ENCODE measurements around the gene NDUFA9.

The NDUFA9 gene

GRCh38 chr12:4681732-4682131 is 32.8 kb downstream of the NDUFA9 start:
- Histone ChIP-seq H3K4me2 (ENCODE audit: low read length) (no peak overlapping the region), H3K9me2 (ENCODE audit: low read depth, low read length) (no peaks in the 10 kb centered on the region), H3F3A (ENCODE audit: insufficient read depth, low read length) (no peaks in the 10 kb centered on the region), H3K9ac (ENCODE audit: low read length) (no peak overlapping the region), H3K4me1 (ENCODE audit: insufficient read depth, low read length, severe bottlenecking) (no peaks in the 10 kb centered on the region), H3K36me3 (ENCODE audit: insufficient read depth, low read length) (peaks cover 49% of the 10 kb centered on the region), H2AFZ (ENCODE audit: low read length) (no peak overlapping the region), H4K20me1 (ENCODE audit: insufficient read depth, low read length) (no peaks in the 10 kb centered on the region), H3K9me3 (ENCODE audit: low read length) (no peaks in the 10 kb centered on the region), H3K27me3 (ENCODE audit: insufficient read depth, low read length) (no peaks in the 10 kb centered on the region), H3K79me2 (ENCODE audit: insufficient read depth, low read length) (no peaks in the 10 kb centered on the region), H3K27ac (ENCODE audit: low read depth, low read length, poor library complexity, severe bottlenecking) (no peak overlapping the region), H3K4me3 (ENCODE audit: low read depth, low read length, poor library complexity, severe bottlenecking) (no peak overlapping the region)
- TF ChIP-seq CTCF (IDR thresholded peaks at IDR 0.05; ENCODE audit: low read length), result no peak
- TF ChIP-seq EZH2 (IDR thresholded peaks at IDR 0.05; ENCODE audit: borderline replicate concordance, low read length), result no peak

- H3K4me3 ChIP-seq (ENCODE audit: low read depth, low read length, poor library complexity, severe bottlenecking), result no peak overlapping the region
- no peak overlapping the region for H2AFZ ChIP-seq (ENCODE audit: low read length)
- no peak overlapping the region for H3K27ac ChIP-seq (ENCODE audit: low read depth, low read length, poor library complexity, severe bottlenecking)
- no peaks in the 10 kb centered on the region for H3K9me3 ChIP-seq (ENCODE audit: low read length)
- no peaks in the 10 kb centered on the region for H3K79me2 ChIP-seq (ENCODE audit: insufficient read depth, low read length)
- H3K9ac ChIP-seq (ENCODE audit: low read length), result no peak overlapping the region
- peaks cover 66% of the 10 kb centered on the region for H3K36me3 ChIP-seq (ENCODE audit: insufficient read depth, low read length)
- no peaks in the 10 kb centered on the region for H3K27me3 ChIP-seq (ENCODE audit: insufficient read depth, low read length)
- no peaks in the 10 kb centered on the region for H3K4me1 ChIP-seq (ENCODE audit: insufficient read depth, low read length, severe bottlenecking)
- TF ChIP-seq EZH2 (IDR thresholded peaks at IDR 0.05; ENCODE audit: borderline replicate concordance, low read length), result no peak
- TF ChIP-seq CTCF (IDR thresholded peaks at IDR 0.05; ENCODE audit: low read length), result no peak
- H3F3A ChIP-seq (ENCODE audit: insufficient read depth, low read length), result no peaks in the 10 kb centered on the region
- H3K9me2 ChIP-seq (ENCODE audit: low read depth, low read length), result no peaks in the 10 kb centered on the region
- H3K4me2 ChIP-seq (ENCODE audit: low read length), result no peak overlapping the region
- no peaks in the 10 kb centered on the region for H4K20me1 ChIP-seq (ENCODE audit: insufficient read depth, low read length)
Observed at GRCh38 chr12:4685317-4685716, 36.4 kb downstream of the NDUFA9 start.

GRCh38 chr12:4690760-4691159 is 41.8 kb downstream of the NDUFA9 start:
- no peak overlapping the region for H2AFZ ChIP-seq (ENCODE audit: low read length)
- H3K9me3 ChIP-seq (ENCODE audit: low read length), result no peaks in the 10 kb centered on the region
- H3K79me2 ChIP-seq (ENCODE audit: insufficient read depth, low read length), result no peaks in the 10 kb centered on the region
- no peaks in the 10 kb centered on the region for H3K9me2 ChIP-seq (ENCODE audit: low read depth, low read length)
- no peak overlapping the region for H3K4me2 ChIP-seq (ENCODE audit: low read length)
- H3K9ac ChIP-seq (ENCODE audit: low read length), result no peak overlapping the region
- H3F3A ChIP-seq (ENCODE audit: insufficient read depth, low read length), result no peaks in the 10 kb centered on the region
- TF ChIP-seq CTCF (IDR thresholded peaks at IDR 0.05; ENCODE audit: low read length) (no peak), EZH2 (IDR thresholded peaks at IDR 0.05; ENCODE audit: borderline replicate concordance, low read length) (no peak)
- no peaks in the 10 kb centered on the region for H4K20me1 ChIP-seq (ENCODE audit: insufficient read depth, low read length)
- no peak overlapping the region for H3K27ac ChIP-seq (ENCODE audit: low read depth, low read length, poor library complexity, severe bottlenecking)
- H3K4me1 ChIP-seq (ENCODE audit: insufficient read depth, low read length, severe bottlenecking), result no peaks in the 10 kb centered on the region
- H3K4me3 ChIP-seq (ENCODE audit: low read depth, low read length, poor library complexity, severe bottlenecking), result no peak overlapping the region
- no peaks in the 10 kb centered on the region for H3K27me3 ChIP-seq (ENCODE audit: insufficient read depth, low read length)
- peaks cover 37% of the 10 kb centered on the region for H3K36me3 ChIP-seq (ENCODE audit: insufficient read depth, low read length)
